HG02981 (cell line): Measurements from ENCODE around the gene PTTG2.

ENCODE experiments used
- ATAC-seq: cut with Tn5 transposase; IDR thresholded peaks from one replicate; pipeline ENCODE4 v1.9.1; 2021; ENCODE audit warnings: mild to moderate bottlenecking, moderate library complexity; ENCODE audit not compliant: unreplicated experiment

PTTG2 gene

GRCh38 chr4:37982736-37983135 lies 22.5 kb downstream of the PTTG2 start:
- no peak for ATAC-seq

GRCh38 chr4:37983951-37984350 lies 23.8 kb downstream of the PTTG2 start:
- no peak for ATAC-seq

GRCh38 chr4:37985730-37986275 lies 25.6 kb downstream of the PTTG2 start:
- no peak for ATAC-seq

GRCh38 chr4:37988670-37989069 lies 28.5 kb downstream of the PTTG2 start:
- ATAC-seq: no peak

GRCh38 chr4:37989398-37990260 lies 29.4 kb downstream of the PTTG2 start:
- ATAC-seq: no peak

- ATAC-seq: no peak
Observed at GRCh38 chr4:37990731-37991245, 30.6 kb downstream of the PTTG2 start.

GRCh38 chr4:37991623-37992410 lies 31.6 kb downstream of the PTTG2 start:
- ATAC-seq: no peak

GRCh38 chr4:37993806-37994205 lies 33.6 kb downstream of the PTTG2 start:
- no peak for ATAC-seq

- no peak for ATAC-seq
Observed at GRCh38 chr4:37994569-37994968, 34.4 kb downstream of the PTTG2 start.

GRCh38 chr4:37995299-37995821 lies 35.2 kb downstream of the PTTG2 start:
- ATAC-seq: no peak

- ATAC-seq: no peak
Observed at GRCh38 chr4:37995981-37996775, 36.0 kb downstream of the PTTG2 start.

- no peak for ATAC-seq
Observed at GRCh38 chr4:37998226-37998625, 38.0 kb downstream of the PTTG2 start.

- ATAC-seq: no peak
Observed at GRCh38 chr4:37999000-37999716, 39.0 kb downstream of the PTTG2 start.

- no peak for ATAC-seq
Observed at GRCh38 chr4:37999965-38000364, 39.8 kb downstream of the PTTG2 start.

- ATAC-seq: no peak
Observed at GRCh38 chr4:38001927-38002326, 41.7 kb downstream of the PTTG2 start.

GRCh38 chr4:38002451-38003071 lies 42.4 kb downstream of the PTTG2 start:
- no peak for ATAC-seq

- no peak for ATAC-seq
Observed at GRCh38 chr4:38003102-38003501, 42.9 kb downstream of the PTTG2 start.

- no peak for ATAC-seq
Observed at GRCh38 chr4:38003628-38004027, 43.4 kb downstream of the PTTG2 start.

GRCh38 chr4:38004062-38004461 lies 43.9 kb downstream of the PTTG2 start:
- ATAC-seq: no peak
